ENCODE results near the gene KRTAP29-1. TPM values are rescaled to one million over a fixed set of nuclear protein-coding genes. Genes with fewer than 3 reads are reported as not detected.

Gene KRTAP29-1
- polyA plus RNA-seq, 1 experiment, result not detected

- POLR2A ChIA-PET, result no interaction called here
- Histone ChIP-seq H3K9me3 (ENCODE audit: control insufficient read depth, insufficient read depth, low read length) (peaks cover 6% of the 10 kb centered on the region), H3K27me3 (ENCODE audit: control insufficient read depth, insufficient read depth, low read length) (no peaks in the 10 kb centered on the region), H3K27ac (ENCODE audit: low read depth, low read length) (no peak overlapping the region), H3K4me3 (ENCODE audit: low read depth, low read length) (no peak overlapping the region)
- CTCF ChIA-PET, result interaction anchor here (1.4 kb wide), 1 partner anchor 14 kb away, joined by 3 read pairs; no protein-coding TSS in a partner anchor
- no peak for DNase-seq (ENCODE audit: low read depth, low spot score)
- TF ChIP-seq CTCF (IDR thresholded peaks at IDR 0.05; ENCODE audit: low read depth, low read length), result no peak
These were observed 13.3 kb upstream of the KRTAP29-1 start for GRCh38 chr17:41315814-41316445.

- Histone ChIP-seq H3K27me3 (ENCODE audit: control insufficient read depth, insufficient read depth, low read length) (no peaks in the 10 kb centered on the region), H3K27ac (ENCODE audit: low read depth, low read length) (no peak within 1 kb of the TSS), H3K4me3 (ENCODE audit: low read depth, low read length) (no peak within 1 kb of the TSS), H3K9me3 (ENCODE audit: control insufficient read depth, insufficient read depth, low read length) (peaks cover 4% of the 10 kb centered on the region; the same call in 1 of the 2 replicates)
- DNase-seq (ENCODE audit: low read depth, low spot score), result no peak
- POLR2A ChIA-PET, result no interaction called here
- CTCF ChIA-PET, result no interaction called here
- TF ChIP-seq CTCF (IDR thresholded peaks at IDR 0.05; ENCODE audit: low read depth, low read length), result no peak
These were observed 12.6 kb upstream of the KRTAP29-1 start, which contains the start of gene KRTAP17-1 for GRCh38 chr17:41315204-41315794. TSS of gene KRTAP17-1 (minus strand) at chr17:41315710. CDS start at chr17:41315650, 60 bp downstream.

GRCh38 chr17:41311111-41311510 is 8.5 kb upstream of the KRTAP29-1 start:
- POLR2A ChIA-PET, result no interaction called here
- H3K27me3 ChIP-seq (ENCODE audit: control insufficient read depth, insufficient read depth, low read length), result peaks cover 2% of the 10 kb centered on the region
- TF ChIP-seq CTCF (IDR thresholded peaks at IDR 0.05; ENCODE audit: low read depth, low read length), result no peak
- DNase-seq (ENCODE audit: low read depth, low spot score), result no peak
- H3K9me3 ChIP-seq (ENCODE audit: control insufficient read depth, insufficient read depth, low read length), result peaks cover 4% of the 10 kb centered on the region; the same call in 1 of the 2 replicates
- no peak overlapping the region for H3K4me3 ChIP-seq (ENCODE audit: low read depth, low read length)
- H3K27ac ChIP-seq (ENCODE audit: low read depth, low read length), result no peak overlapping the region
- CTCF ChIA-PET, result no interaction called here

GRCh38 chr17:41308918-41309359 is 6.3 kb upstream of the KRTAP29-1 start, which contains the start of gene KRTAP16-1:
TSS of gene KRTAP16-1 (minus strand) at chr17:41309309. CDS start at chr17:41309253, 56 bp downstream.
- no peak for TF ChIP-seq CTCF (IDR thresholded peaks at IDR 0.05; ENCODE audit: low read depth, low read length)
- H3K9me3 ChIP-seq (ENCODE audit: control insufficient read depth, insufficient read depth, low read length), result no peaks in the 10 kb centered on the region; the same call in 1 of the 2 replicates
- no peak within 1 kb of the TSS for H3K27ac ChIP-seq (ENCODE audit: low read depth, low read length)
- ChIA-PET POLR2A (no interaction called here), CTCF (no interaction called here)
- H3K4me3 ChIP-seq (ENCODE audit: low read depth, low read length), result no peak within 1 kb of the TSS
- no peak for DNase-seq (ENCODE audit: low read depth, low spot score)
- H3K27me3 ChIP-seq (ENCODE audit: control insufficient read depth, insufficient read depth, low read length), result peaks cover 2% of the 10 kb centered on the region

- TF ChIP-seq CTCF (IDR thresholded peaks at IDR 0.05; ENCODE audit: low read depth, low read length), result no peak
- peaks cover 2% of the 10 kb centered on the region for H3K27me3 ChIP-seq (ENCODE audit: control insufficient read depth, insufficient read depth, low read length)
- H3K4me3 ChIP-seq (ENCODE audit: low read depth, low read length), result no peak overlapping the region
- no peak for DNase-seq (ENCODE audit: low read depth, low spot score)
- H3K9me3 ChIP-seq (ENCODE audit: control insufficient read depth, insufficient read depth, low read length), result no peaks in the 10 kb centered on the region; the same call in 1 of the 2 replicates
- no peak overlapping the region for H3K27ac ChIP-seq (ENCODE audit: low read depth, low read length)
- CTCF ChIA-PET, result no interaction called here
- POLR2A ChIA-PET, result no interaction called here
These were observed 5.7 kb upstream of the KRTAP29-1 start for GRCh38 chr17:41308251-41308917.
